Measurements from ENCODE around the gene MXRA8. TPM values are rescaled to one million over a fixed set of nuclear protein-coding genes. Genes with fewer than 3 reads are reported as not detected.

Gene MXRA8
- total and polyA plus RNA-seq, 8 donors: 1.6 to 35.8 (median 11.7) TPM

DNA sequence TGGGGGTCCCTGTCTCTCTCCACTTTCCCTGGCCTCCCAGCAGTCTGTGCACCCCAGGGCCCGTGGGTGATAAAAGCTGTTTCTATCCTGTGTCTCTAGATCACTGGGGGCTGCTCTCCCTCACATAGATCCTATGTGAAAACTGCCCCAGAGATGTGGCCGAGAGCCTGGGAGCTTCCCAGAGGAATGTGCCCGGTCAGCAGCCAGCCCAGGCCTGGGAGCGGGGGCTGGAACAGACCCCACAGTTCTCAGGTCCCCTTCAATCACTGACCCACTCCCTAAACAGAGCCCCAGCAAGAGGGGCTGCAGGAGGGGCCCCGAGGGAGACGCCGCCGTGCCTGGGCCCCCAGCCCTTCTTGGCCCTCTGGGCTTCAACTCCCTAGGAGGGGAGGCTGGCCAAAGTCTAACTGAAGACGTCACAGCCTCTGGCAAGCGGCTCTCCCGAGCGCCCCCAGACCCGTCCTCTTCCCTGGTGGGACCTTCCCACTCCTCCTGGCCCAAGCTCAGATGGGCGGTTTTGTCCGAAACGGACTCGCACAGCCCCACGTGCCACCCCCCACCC lies 403 bp downstream of the MXRA8 start:
- H3K4me1 ChIP-seq: no peaks in the 10 kb centered on the region
- peak overlapping the region in 2 of 4 donors; percentile 13 to 19 for H3K4me3 ChIP-seq
- no peaks in the 10 kb centered on the region for H3K27me3 ChIP-seq
- WGBS, 2 donors: 24 to 29% methylated on average over 16 to 18 of the region's 18 CpGs
- no peak for TF ChIP-seq CTCF (IDR thresholded peaks at IDR 0.05)
- H3K36me3 ChIP-seq: no peaks in the 10 kb centered on the region
- intact Hi-C loops (cut with DNase I): no loop called here
- no peak overlapping the region for H3K27ac ChIP-seq
- ATAC-seq (no peak), DNase-seq (peak in 2 of 6 donors; percentile 13 to 72), FAIRE-seq (no peak)
- H3K9me3 ChIP-seq: no peaks in the 10 kb centered on the region

DNA sequence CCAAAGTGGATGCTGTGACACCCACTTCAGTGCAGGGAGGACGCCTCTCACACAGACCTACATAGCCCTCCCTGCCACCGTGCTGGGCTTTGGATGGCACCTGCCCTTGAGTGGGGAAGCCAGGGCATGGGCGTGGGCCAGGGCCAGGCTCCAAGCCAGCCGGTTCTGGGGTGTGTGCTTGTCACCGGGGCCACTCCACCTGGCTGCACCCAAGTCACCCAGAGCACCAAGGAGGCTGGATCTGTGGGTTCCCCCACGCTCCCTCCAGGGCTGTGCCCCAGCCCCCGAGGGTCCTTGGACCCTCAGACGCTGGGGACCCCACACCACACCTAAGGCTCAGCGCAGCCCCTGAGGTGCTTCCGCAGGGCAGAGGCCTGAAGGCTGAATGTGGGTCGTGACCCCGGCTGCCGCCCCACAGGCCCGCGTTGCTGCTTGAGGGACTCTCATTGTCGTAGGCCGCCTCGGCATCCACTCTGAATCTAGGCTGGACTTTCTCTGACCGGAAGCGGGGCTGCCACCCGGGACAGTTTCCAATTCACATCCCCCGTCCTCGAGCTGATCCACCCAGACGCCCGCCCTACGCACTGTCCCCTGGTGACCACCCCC lies 1.5 kb downstream of the MXRA8 start:
- Histone ChIP-seq H3K27ac (no peak overlapping the region), H3K36me3 (no peaks in the 10 kb centered on the region), H3K9me3 (no peaks in the 10 kb centered on the region), H3K4me1 (no peaks in the 10 kb centered on the region), H3K27me3 (no peaks in the 10 kb centered on the region), H3K4me3 (peak overlapping the region in 1 of 4 donors; percentile 19)
- FAIRE-seq (no peak), DNase-seq (peak in 3 of 6 donors; percentile 14 to 79 (median 33)), ATAC-seq (no peak)
- WGBS, 2 donors: 60 to 62% methylated on average over 25 to 26 of the region's 26 CpGs
- no peak for TF ChIP-seq CTCF (IDR thresholded peaks at IDR 0.05)
- intact Hi-C loops (cut with DNase I): no loop called here

DNA sequence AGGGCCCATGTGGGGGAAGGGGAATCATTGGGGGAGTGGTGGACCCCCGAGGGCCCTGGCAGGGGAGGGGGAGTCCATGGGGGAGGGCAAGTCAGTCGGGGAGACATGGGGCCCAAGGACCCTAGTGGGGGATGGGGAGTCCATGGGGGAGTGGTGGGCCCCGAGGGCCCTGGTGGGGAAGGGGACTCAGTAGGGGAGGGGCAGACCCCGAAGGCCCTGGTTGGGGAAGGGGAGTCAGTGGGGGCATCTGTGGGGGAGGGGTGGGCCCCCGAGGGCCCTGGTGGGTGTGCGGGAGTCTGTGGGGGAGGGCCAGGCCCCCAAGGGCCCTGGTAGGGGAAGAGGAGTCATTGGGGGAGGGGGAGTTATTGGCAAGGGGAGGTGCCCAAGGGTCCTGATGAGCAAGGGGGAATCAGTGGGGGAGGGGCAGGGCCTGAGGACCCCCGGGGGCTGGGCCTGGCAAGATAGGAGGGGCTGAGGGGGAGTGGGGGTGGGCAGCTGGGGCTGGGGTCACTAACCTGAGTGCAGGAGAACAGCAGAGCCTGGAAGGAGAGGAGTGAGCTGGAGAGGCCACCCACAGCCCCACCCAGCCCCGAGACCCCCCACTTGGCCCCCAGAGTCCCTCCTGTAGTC lies 2.1 kb downstream of the MXRA8 start:
- no peak for TF ChIP-seq CTCF (IDR thresholded peaks at IDR 0.05)
- no peaks in the 10 kb centered on the region for H3K4me1 ChIP-seq
- FAIRE-seq (no peak), DNase-seq (peak in 4 of 6 donors; percentile 4 to 66 (median 30)), ATAC-seq (no peak)
- no peak overlapping the region for H3K27ac ChIP-seq
- 35 to 38% methylated on average over 8 of the region's 8 CpGs for WGBS, 2 donors
- H3K36me3 ChIP-seq: no peaks in the 10 kb centered on the region
- H3K4me3 ChIP-seq: no peak overlapping the region
- H3K27me3 ChIP-seq: no peaks in the 10 kb centered on the region
- H3K9me3 ChIP-seq: no peaks in the 10 kb centered on the region
- intact Hi-C loops (cut with DNase I): no loop called here

DNA sequence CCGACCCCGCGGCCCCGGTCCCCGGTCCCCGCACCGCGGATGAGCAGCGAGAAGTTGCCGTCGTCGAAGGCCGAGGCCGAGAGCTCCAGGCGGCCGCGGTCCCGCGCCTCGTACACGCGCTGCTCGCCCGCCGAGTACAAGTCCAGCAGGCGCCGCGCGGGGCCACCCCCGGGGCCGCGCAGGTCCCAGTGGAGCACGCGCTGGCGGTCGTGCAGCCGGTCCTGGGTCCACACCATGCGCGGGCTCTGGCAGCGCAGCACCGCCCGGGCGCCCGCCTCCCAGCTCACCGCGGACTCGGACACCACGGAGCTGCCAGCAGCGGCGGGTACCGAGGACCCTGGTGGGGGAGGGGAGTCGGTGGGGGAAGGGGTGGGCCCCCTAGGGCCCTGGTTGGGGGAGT lies 2.9 kb downstream of the MXRA8 start:
- intact Hi-C loops (cut with DNase I): no loop called here
- Histone ChIP-seq H3K36me3 (no peaks in the 10 kb centered on the region), H3K4me3 (peak overlapping the region in 1 of 4 donors; percentile 31), H3K27me3 (no peaks in the 10 kb centered on the region), H3K27ac (no peak overlapping the region), H3K9me3 (no peaks in the 10 kb centered on the region), H3K4me1 (no peaks in the 10 kb centered on the region)
- peak in 4 of 6 donors; percentile 14 to 84 (median 28) for DNase-seq
- WGBS, 2 donors: 1% methylated on average over 43 to 52 of the region's 52 CpGs
- no peak for TF ChIP-seq CTCF (IDR thresholded peaks at IDR 0.05)
- no peak for FAIRE-seq
- peak in 3 of 4 donors; percentile 23 to 47 (median 26) for ATAC-seq
